DMS153 (cell line): ENCODE results near the gene ERO1B.
"Not testable (repeated sequence)": the region's sequence is repeated elsewhere in the genome, so short reads cannot be mapped to it uniquely, and the experiment has no call there.

Experiments
- DNase-seq: peaks from one replicate; lab custom pipeline; 2025; lab: John Stamatoyannopoulos, UW

The ERO1B gene, protein sequence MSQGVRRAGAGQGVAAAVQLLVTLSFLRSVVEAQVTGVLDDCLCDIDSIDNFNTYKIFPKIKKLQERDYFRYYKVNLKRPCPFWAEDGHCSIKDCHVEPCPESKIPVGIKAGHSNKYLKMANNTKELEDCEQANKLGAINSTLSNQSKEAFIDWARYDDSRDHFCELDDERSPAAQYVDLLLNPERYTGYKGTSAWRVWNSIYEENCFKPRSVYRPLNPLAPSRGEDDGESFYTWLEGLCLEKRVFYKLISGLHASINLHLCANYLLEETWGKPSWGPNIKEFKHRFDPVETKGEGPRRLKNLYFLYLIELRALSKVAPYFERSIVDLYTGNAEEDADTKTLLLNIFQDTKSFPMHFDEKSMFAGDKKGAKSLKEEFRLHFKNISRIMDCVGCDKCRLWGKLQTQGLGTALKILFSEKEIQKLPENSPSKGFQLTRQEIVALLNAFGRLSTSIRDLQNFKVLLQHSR

DNA sequence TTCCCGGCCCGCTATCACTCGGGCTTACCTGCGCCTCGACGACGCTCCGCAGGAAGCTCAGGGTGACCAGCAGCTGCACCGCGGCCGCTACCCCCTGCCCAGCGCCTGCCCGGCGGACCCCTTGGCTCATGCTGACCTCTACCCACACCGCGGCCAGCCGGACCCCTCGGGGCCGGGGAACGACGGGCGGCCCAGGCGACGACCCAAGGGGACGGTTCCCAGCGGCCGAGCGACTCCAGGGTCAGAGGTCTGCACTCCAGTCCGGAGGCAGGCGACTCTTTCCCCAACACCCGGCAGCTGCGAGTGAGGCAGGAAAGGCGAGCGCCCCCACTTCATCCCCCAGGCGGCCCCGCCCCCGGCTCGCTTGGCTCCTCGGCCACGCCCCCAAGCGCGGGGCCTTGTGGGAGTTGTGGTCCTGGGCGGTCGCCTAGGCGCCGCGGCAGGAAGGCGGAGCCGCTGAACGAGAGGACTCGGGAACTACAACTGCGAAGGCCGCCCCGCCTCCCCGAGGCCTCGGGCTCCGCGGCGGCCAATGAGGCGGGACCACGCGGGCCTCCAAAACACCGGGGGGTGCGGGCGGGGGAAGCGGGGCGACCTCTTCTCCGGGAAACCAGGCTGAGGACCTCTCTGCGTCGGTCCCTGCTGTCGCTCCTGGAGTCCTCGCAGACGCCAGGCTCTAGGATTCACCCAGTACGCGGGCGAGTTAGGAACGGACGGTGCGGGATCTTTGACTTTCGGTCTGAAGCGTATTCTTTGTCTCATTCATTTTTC, at the start of gene ERO1B:
Gene ERO1B, minus strand, starts transcription at position 305 of the 771 bp plus-strand sequence. Its CDS starts 175 bp downstream, at position 130.
- peak; percentile 89 for DNase-seq

GRCh38 chr1:236331412-236331811, 49.7 kb upstream of the ERO1B start:
- DNase-seq, result not testable (repeated sequence)

- DNase-seq, result no peak
Measured at GRCh38 chr1:236326432-236326831, 44.7 kb upstream of the ERO1B start.

DNA sequence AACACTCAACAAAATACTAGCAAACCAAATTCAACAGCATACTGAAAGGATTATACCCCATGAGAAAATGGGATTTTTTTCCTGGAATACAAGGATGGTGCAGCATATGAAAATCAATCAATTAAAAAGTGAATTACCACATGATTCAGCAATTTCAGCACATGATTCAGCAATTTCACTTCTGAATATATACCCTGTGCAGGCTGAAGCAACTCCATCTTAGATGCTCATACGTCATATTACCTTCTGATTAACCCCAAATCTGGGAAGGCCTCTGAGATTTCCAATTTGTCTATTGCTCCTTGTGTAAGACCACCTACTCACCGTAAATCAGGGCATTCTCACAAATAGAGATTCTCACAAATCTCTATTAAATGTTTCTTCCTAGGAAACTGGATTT, 43.8 kb upstream of the ERO1B start:
- no peak for DNase-seq

DNA sequence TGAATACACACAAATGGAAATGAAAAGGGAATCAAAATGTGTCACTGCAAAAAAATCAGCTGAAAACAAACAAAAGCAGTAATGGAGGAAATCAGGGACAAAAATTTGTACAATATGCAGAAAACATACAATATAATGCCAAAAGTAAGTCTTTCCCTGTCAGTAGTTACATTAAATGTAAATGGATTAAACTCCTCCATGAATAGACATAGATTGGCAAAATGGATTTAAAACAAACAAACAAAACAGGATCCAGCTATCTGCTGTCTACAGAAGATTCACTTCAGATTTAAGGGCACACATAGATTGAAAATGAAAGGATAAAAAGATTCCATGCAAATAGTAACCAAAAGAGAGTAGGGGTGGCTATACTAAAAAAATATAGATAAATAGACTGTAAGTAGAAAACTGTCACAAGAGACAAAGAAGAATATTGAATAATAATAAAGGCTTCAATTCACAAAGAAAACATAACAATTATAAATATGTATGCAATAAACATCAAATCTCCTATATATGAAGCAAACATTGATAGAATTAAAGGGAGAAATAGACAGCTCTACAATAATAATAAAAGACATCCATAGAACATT, 42.2 kb upstream of the ERO1B start:
- no peak for DNase-seq

DNA sequence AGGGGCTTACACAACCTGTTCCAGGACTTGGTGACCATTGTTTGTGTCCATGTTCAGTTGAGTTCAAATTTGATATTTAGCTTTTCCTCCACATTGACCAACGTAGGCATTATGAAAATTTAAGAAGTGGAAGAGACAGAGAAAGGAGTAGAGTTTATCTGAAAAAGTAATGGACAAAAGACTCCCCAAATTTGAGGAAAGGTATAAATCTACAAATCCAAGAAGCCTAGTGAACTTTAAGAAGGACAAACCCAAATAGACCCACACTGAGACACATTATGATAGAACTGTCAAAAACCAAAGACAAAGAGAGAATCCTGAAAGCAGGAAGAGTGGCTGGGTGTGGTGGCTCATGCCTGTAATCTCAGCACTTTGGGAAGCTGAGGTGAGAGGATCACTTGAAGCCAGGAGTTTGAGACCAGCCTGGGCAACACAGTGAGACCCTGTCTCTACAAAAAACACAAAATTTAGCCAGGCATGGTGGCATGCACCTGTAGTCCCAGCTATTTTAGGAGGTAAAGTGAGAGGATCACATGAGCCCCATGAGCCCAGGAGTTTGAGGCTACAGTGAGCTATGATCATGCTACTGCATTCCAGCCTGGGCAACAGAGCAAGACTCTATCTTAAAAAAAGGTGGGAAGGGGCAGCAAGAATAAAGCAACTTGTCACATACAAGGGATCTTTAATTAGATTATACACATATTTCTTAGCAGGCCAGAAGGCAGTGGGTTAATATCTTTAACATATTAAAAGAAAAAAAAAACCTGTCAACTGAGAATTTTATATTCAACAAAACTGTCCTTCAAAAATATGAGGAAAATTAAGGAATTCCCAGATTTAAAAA, 41.0 kb upstream of the ERO1B start:
- no peak for DNase-seq

- no peak for DNase-seq
Measured at GRCh38 chr1:236321101-236321500, 39.3 kb upstream of the ERO1B start.

DNA sequence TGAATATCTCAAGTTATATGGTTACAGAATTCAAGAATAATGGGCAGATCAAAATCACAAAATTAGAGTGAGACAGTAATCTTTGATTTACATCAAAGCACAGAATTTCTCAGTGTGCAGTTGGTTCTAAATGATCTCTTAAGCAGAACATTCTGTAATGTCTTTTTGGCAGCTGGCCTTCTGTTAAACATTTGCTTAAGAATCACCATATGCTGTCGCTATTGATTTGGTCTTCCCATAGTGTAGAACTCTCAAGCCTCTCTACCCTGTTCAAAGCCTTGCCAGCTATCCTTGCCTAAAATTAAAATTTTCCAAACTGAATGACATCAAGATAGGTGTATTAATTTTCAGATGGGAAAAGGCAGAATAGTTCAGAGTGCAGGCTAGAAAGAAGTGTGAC, 38.9 kb upstream of the ERO1B start:
- DNase-seq, result no peak

DNA sequence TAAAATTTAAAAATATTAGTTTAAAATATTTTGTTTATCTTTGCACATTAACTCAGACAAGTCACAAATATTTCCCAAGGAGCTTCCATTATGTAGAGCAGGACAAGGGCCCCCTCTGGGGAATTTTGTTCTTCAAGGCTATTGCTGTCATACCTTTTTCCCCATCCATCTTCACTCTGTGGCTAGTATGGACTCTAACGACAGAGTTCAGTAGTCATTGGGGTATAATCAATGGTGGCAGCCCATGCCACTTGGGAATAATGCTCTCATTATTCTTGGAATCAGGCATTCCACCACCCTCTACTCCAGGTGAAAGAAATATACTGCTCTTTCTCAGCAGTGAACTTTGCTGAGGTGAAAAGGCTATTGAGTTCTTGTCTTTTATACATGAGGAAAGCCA, 38.5 kb upstream of the ERO1B start:
- no peak for DNase-seq

DNA sequence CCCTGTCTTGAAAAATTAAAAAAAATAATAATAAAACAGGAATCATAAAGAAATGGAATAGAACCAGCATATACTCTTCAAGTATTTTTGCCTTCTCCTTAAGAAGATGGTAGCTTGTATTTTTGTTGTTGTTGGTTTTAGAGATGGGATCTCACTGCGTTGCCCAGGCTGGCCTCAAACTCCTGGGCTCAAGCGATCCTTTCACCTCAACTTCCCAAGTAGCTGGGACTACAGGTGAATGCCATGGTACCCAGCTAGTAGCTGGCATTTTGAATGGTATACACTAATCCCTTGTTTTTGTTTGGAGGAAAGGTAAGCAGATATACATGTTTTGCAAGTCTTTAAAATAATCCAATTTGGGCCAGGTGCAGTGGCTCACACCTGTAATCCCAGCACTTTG, 34.7 kb upstream of the ERO1B start:
- DNase-seq, result no peak

DNA sequence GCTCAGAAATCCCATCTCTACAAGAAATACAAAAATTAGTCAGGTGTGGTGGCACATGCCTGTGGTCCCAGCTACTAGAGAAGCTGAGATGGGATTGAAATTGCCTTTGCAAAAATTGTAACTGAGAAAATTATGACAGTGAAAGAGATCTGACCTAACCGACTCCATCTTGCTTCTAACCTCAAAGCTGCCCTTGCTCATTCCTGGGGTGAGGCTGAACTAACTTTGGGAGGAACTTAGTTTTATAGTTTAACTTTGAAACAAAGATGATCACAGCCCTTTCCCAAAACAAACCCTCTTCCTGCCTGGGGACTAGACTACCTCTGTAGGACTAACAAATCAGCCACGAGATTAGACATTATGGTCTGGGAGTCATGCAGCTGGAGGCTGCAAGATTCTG, 33.8 kb upstream of the ERO1B start:
- DNase-seq, result no peak

DNA sequence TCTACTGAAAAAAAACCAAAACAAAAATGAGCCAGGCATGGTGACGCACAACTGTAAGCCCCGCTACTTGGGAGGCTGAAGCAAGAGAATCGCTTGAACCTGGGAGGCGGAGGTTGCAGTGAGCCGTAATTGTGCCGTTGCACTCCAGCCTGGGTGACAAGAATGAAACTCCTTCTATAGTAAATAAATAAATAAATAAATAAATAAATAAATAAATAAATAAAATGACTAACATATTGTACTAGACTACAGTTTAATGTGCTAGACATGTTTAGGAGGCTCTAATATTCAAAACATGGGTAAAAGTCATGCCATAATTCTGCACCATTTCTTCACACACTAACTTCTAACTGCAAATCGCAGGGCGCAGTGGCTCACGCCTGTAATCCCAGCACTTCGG, 33.3 kb upstream of the ERO1B start:
- no peak for DNase-seq

DNA sequence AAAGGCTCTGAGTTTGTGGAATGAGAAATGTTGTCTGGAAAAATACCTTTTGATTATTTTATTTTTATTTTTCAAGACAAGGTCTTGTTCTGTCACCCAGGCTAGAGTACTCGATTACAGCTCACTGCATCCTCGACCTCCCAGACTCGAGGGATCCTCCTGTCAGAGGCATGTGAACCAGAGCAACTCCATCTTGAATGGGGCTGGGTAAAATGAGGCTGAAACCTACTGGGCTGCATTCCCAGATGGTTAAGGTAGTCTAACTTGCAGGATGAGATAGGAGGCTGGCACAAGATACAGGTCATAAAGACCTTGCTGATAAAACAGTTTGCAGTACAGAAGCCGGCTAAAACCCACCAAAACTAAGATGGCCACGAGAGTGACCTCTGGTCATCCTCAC, 32.3 kb upstream of the ERO1B start:
- not testable (repeated sequence) for DNase-seq

DNA sequence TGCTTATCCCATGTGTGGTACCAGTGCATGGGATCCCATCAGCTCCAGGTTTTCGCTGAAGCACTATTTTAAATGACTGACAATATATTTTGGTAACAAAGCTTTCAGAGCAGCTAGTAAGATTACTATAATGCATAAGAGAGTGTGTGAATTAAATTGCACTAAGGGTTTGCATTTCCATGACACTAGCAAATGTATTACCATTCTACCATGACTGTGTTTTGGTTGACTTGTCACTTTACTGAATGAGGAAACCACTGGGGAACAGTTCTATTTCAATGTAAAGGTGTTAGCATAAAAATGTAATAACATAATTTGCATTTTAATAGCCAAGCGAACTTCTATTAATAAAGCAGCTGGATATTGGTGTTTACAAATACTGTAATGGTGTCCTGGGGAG, 31.7 kb upstream of the ERO1B start:
- DNase-seq, result no peak

DNA sequence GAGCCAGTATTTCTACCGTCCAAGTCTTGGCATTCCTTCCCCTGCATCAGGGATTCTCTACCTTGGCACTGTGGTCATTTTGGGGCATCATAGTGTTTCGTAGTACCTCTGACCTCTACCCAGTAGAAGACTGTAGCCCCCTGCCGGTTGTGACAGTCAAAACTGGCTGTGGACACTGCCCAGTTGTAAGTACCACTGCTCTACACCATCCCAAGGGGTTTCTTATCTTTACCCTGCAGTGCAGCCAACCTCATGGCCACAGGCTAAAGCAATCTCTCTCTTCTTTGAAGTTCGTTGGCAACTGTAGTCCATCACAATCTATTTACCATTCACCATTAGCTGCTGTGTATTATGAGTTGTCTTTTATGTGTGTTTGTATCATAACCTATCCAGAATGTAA, 29.3 kb upstream of the ERO1B start:
- DNase-seq, result no peak

GRCh38 chr1:236308827-236309226, 27.1 kb upstream of the ERO1B start:
- DNase-seq, result no peak

- no peak for DNase-seq
Measured at GRCh38 chr1:236307435-236307834, 25.7 kb upstream of the ERO1B start.

GRCh38 chr1:236304682-236305081, 22.9 kb upstream of the ERO1B start:
- no peak for DNase-seq

DNA sequence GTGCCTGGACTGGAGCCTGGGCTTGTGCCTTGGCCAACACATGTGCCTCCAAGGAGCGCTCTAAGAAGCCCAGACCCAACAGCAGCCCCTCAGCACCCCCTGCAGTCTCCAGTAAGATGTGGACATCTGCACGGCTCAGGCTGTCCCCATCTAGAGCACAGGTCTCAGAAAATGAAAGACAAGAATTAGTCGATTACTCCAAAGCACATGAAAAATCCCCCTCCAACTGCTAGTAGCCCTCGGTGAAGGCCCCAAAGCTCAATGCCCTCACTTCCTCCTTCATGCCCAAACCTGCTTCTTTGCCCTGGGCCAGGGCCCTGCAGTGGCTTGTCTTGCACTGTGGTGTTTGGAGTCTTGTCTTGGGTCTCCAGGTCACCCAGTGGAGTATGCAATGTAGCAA, 21.9 kb upstream of the ERO1B start:
- no peak for DNase-seq

DNA sequence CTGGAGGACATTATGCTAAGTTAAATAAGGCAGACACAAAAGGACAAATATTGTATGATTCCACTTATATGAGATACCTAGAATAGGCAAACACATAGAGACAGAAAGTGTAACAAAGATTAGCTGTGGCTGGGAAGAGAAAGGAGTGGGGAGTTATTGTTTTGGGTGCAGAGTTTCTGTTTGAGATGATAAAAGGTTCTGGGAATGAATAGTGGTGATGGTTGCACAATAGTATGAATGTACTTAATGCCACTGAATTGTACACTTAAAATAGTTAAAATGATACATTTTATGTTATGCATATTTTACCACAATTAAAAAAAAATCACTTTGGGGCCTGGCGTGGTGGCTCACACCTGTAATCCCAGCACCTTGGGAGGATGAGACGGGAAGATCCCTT, 21.2 kb upstream of the ERO1B start:
- DNase-seq, result no peak

DNA sequence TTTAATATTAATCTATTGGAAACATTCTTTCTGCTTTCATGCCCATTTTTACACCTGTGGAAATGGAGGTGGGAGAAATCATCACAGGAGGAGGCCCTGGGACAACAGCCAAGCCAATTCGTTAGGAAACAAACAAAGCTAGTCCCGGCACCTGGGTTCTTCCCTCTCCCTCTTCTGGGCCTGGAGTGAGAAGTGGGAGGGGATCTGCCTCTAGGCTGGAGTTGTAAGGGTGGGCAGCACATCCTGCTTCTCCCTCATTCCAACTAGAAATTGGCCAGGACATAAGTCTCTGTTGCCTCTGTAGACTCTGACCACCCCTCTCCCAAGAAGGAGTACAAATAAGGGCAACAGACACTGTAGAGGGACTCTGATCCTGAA, 20.2 kb upstream of the ERO1B start:
- DNase-seq, result no peak
